ENCODE measurements around the gene SERTAD3. TPM values are rescaled to one million over a fixed set of nuclear protein-coding genes. Genes with fewer than 3 reads are reported as not detected.

Gene SERTAD3
- total RNA-seq, 1 donor from 2014 or later, result 30.7 TPM

DNA sequence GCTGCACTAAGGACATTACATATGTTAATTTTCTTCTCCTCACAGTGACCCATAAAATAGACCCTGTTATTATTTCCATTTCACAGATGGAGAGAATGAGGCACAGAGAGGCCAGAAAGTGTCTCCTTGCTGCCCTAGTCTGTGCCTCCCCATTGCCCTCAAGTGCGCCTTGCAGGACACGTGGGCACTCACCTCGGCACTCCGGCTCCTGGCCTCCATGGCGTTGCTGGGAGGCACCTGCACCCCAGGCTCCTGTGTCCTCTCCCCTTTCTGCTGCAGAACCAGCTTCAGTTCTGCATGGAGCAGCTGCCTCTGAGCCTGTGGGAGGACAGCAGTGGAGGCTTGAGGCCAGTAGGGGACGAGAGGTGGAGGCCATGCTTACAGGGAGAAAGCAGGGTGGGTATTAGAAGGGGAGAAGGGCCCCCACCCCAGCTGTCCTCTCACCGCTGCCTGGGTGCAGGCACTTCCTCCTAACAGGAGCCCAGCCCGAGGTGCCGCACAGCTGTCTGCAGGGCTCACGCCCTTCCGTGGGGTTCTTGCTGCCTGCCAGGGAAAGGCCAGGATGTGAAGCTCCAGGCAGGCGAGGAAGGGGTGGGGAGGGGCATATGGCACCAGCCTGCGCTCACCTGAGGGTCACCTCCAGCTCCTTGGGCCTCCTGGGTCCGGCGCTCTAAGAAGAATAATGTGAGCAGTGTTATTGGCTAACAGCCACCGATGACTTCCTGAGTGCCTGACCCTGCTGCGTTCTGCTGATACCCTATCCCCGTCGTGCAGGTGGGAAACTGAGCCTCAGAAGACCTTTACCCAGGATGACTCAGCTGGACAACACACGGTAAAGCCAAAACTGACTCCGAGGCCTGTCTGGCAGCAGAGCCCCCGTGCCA is 36.2 kb downstream of the SERTAD3 start:
- Histone ChIP-seq H3K36me3 (no peaks in the 10 kb centered on the region), H3K4me3 (no peak overlapping the region), H3K27me3 (ENCODE audit: low read depth) (no peaks in the 10 kb centered on the region), H3K27ac (no peak overlapping the region), H3K4me1 (peaks cover 37% of the 10 kb centered on the region), H3K9me3 (no peaks in the 10 kb centered on the region)
- TF ChIP-seq, protein P1, sequence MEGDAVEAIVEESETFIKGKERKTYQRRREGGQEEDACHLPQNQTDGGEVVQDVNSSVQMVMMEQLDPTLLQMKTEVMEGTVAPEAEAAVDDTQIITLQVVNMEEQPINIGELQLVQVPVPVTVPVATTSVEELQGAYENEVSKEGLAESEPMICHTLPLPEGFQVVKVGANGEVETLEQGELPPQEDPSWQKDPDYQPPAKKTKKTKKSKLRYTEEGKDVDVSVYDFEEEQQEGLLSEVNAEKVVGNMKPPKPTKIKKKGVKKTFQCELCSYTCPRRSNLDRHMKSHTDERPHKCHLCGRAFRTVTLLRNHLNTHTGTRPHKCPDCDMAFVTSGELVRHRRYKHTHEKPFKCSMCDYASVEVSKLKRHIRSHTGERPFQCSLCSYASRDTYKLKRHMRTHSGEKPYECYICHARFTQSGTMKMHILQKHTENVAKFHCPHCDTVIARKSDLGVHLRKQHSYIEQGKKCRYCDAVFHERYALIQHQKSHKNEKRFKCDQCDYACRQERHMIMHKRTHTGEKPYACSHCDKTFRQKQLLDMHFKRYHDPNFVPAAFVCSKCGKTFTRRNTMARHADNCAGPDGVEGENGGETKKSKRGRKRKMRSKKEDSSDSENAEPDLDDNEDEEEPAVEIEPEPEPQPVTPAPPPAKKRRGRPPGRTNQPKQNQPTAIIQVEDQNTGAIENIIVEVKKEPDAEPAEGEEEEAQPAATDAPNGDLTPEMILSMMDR (IDR thresholded peaks at IDR 0.05), result no peak
- intact Hi-C loops (cut with DNase I), result no loop called here
- ATAC-seq (no peak), DNase-seq (no peak)

DNA sequence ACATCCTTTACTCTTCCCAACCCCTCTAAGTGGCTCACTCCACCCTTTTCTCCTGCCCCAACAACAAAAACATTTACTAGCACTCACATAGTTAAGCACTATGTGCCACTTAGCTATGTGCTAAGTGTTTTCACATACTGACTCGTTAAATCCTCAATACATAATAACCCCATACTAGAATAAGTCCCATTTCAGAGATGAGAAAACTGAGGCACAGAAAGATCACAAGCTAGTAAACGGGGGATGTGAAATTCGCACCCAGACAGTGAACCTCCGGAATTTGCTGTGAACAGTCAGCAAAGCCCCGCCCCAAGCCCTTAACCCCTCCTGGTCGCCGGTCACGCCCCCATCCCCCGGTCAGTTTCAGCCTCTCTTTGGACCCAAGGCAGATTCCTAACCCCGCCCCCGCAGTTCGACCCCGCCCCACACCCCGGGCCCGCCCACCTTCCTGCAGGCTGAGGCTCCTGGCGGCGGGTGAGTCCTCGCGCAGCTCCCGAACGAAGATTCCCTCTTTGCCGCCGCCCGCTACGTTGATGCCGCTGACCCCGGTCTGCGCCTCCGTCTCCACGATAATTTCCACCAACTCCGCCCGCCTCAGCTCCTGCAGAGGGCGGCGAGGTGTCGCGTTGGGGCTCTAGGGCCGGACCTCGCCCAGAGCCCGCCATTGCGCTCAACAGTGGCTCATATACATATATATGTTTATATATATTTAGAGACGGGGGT is 40.7 kb downstream of the SERTAD3 start:
- peaks cover 30% of the 10 kb centered on the region for H3K4me1 ChIP-seq
- intact Hi-C loops (cut with DNase I), result no loop called here
- no peaks in the 10 kb centered on the region for H3K27me3 ChIP-seq (ENCODE audit: low read depth)
- peak overlapping the region; percentile 81 for H3K27ac ChIP-seq
- H3K9me3 ChIP-seq, result no peaks in the 10 kb centered on the region
- ATAC-seq (peak; percentile 96), DNase-seq (peak; percentile 95)
- H3K36me3 ChIP-seq, result peaks cover 12% of the 10 kb centered on the region
- TF ChIP-seq, protein P1 (IDR thresholded peaks at IDR 0.05), result no peak
- peak overlapping the region; percentile 71 for H3K4me3 ChIP-seq

DNA sequence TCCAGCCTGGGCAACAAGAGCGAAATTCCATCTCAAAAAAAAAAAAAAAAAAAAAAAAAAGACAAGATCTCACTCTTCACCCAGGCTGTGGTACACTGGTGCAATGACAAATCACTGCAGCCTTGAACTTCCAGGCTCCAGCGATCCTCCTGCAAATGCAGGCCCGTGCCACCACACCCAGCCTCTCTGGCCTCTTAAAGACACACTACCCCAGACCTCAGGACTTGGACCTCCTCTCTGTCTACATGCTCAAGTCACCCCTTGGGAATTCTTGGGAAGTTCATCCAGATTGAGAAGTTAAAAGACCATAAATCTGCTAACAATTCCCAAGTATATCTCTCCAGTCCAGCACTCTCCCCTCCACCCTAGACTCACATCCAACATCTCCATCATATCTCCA is 43.6 kb downstream of the SERTAD3 start:
- Histone ChIP-seq H3K9me3 (no peaks in the 10 kb centered on the region), H3K27ac (no peak overlapping the region), H3K36me3 (peaks cover 36% of the 10 kb centered on the region), H3K4me1 (peaks cover 25% of the 10 kb centered on the region), H3K27me3 (ENCODE audit: low read depth) (no peaks in the 10 kb centered on the region), H3K4me3 (no peak overlapping the region)
- no peak for DNase-seq
- TF ChIP-seq, protein P1 (IDR thresholded peaks at IDR 0.05), result no peak
- intact Hi-C loops (cut with DNase I), result no loop called here
- ATAC-seq, result no peak

DNA sequence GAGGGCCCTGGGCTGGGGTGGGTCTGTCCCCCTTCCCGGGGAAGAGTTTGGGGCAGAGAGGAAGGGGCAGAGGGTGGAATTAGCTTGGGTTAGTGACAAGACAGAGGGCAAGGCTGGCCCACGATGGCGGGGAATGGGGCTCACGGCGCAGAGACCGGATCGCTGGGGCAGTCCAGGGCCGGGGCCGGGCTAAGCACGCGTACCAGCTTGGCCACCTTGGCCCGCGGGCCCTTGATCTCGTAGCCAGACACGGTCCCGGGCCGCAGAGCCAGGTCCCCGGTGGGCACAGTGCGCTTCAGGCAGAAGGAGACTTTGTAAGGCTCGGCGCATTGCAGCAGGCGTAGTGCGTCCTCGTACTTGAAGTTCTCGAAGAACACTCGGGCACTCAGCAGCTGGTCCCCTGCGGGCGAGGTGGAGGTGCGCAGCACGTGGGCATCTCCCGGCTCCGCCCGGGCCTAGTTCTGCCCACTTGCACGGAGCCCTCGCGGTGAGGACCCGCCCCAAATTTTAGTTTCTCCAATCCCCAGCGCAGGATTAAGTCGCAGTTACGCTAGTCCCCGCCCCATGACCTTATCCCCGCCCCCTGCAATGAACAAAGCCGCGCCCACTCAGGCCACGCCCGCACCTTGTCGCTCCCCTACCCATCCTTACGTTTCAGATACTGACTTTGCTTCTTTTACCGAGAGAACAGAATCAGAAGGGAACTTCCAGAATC is 45.6 kb downstream of the SERTAD3 start:
- Histone ChIP-seq H3K4me1 (peaks cover 16% of the 10 kb centered on the region), H3K36me3 (peaks cover 36% of the 10 kb centered on the region), H3K9me3 (no peaks in the 10 kb centered on the region), H3K4me3 (peak overlapping the region; percentile 27), H3K27ac (no peak overlapping the region), H3K27me3 (ENCODE audit: low read depth) (no peaks in the 10 kb centered on the region)
- peak; percentile 74 to 78 for ATAC-seq
- peak; percentile 86 for DNase-seq
- TF ChIP-seq, protein P1 (IDR thresholded peaks at IDR 0.05), result no peak
- intact Hi-C loops (cut with DNase I), result no loop called here

DNA sequence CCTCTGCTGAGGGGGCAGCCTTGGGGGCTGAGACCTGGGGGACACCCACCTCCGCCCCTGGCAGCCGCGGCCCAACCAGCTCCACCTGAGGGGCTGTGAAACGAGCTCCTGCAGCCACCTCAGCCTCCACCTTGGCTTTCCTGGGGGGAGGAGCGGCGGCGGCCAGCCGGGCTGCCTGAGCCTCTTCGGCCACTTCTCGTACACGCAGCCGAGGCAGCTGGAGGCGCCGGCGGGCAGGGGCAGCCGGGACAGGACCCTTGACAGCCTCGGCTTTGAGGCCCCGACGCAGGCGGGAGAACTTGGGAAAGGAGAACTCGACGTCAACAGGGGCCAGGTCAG is 46.6 kb downstream of the SERTAD3 start:
- ATAC-seq (no peak), DNase-seq (no peak)
- Histone ChIP-seq H3K9me3 (no peaks in the 10 kb centered on the region), H3K4me3 (no peak overlapping the region), H3K27me3 (ENCODE audit: low read depth) (no peaks in the 10 kb centered on the region), H3K27ac (no peak overlapping the region), H3K36me3 (peaks cover 36% of the 10 kb centered on the region), H3K4me1 (peaks cover 16% of the 10 kb centered on the region)
- intact Hi-C loops (cut with DNase I), result no loop called here
- TF ChIP-seq, protein P1 (IDR thresholded peaks at IDR 0.05), result no peak

Measured in lower lobe of right lung (tissue), 2 donors.